Natural killer cell (primary cell): Measurements from ENCODE around the gene FXYD6. TPM values are rescaled to one million over a fixed set of nuclear protein-coding genes. Genes with fewer than 3 reads are reported as not detected.

Source experiments
- ATAC-seq, 3 donors: fragments of 150-1000 bp in 2 of 3; fragments of 200-7000 bp in 1 of 3; cut with Tn5 transposase; 1 replicate in 1 of 3; 2 replicates in 2 of 3; pipeline ENCODE4 v1.10.0; 2021; ENCODE audit warnings: mild to moderate bottlenecking in 2 of 3, moderate library complexity in 2 of 3
- DNase-seq, 2 donors: peaks; one replicate each; pipeline versions ENCODE4 v3.0.0 to v3.0.0-alpha.2; 2013 to 2021; ENCODE audit warnings: mixed read lengths in 1 of 2
- H3K27ac ChIP-seq: one replicate; pipeline ENCODE4 v1.5.1; 2013; ENCODE audit warnings: mild to moderate bottlenecking, low read length
- H3K27me3 ChIP-seq: one replicate; pipeline ENCODE4 v1.6.1; 2013; ENCODE audit warnings: low read length; ENCODE audit not compliant: control insufficient read depth, insufficient read depth
- H3K36me3 ChIP-seq: one replicate; pipeline ENCODE4 v1.6.1; 2013; ENCODE audit warnings: low read length; ENCODE audit not compliant: control insufficient read depth, insufficient read depth
- H3K4me1 ChIP-seq: one replicate; pipeline ENCODE4 v1.6.1; 2013; ENCODE audit warnings: low read length; ENCODE audit not compliant: control insufficient read depth, insufficient read depth
- H3K4me3 ChIP-seq: one replicate; pipeline ENCODE4 v1.5.1; 2013; ENCODE audit warnings: low read length
- H3K9me3 ChIP-seq: one replicate; pipeline ENCODE4 v1.6.1; 2013; ENCODE audit warnings: low read length; ENCODE audit not compliant: control insufficient read depth, insufficient read depth
- H3K27ac Mint-ChIP-seq, 2 donors: one replicate each; pipeline ENCODE4 v1.8.0; 2022; ENCODE audit warnings: mild to moderate bottlenecking in 2 of 2, mixed read lengths in 2 of 2, moderate library complexity in 1 of 2
- H3K27me3 Mint-ChIP-seq, 2 donors: one replicate each; pipeline ENCODE4 v1.8.0; 2022; ENCODE audit warnings: low read depth in 2 of 2, mixed read lengths in 2 of 2
- H3K36me3 Mint-ChIP-seq: one replicate; pipeline ENCODE4 v1.8.0; 2022; ENCODE audit warnings: mixed read lengths
- H3K4me1 Mint-ChIP-seq, 2 donors: one replicate each; pipeline ENCODE4 v1.8.0; 2022; ENCODE audit warnings: mixed read lengths in 2 of 2
- H3K4me3 Mint-ChIP-seq: one replicate; pipeline ENCODE4 v1.8.0; 2022; ENCODE audit warnings: mild to moderate bottlenecking, moderate library complexity, mixed read lengths
- H3K9me3 Mint-ChIP-seq, 2 donors: one replicate each; pipeline ENCODE4 v1.8.0; 2022; ENCODE audit warnings: mixed read lengths in 2 of 2
- CTCF ChIP-seq: fragments of 200-600 bp; IDR thresholded peaks from one replicate; pipeline ENCODE4 v1.8.0; 2022; ENCODE audit warnings: antibody characterized with exemption
- WGBS: methylation state at CpG from one replicate; pipeline ENCODE4 v1.1.7; 2013; ENCODE audit warnings: missing lambda C conversion rate; ENCODE audit not compliant: insufficient coverage; 5-methylcytosine and 5-hydroxymethylcytosine counted together
- intact Hi-C: fragments of 100-400 bp; cut with micrococcal nuclease; formaldehyde crosslinking; loops from one replicate; pipeline ENCODE4 v1.14.2; 2022
- total RNA-seq, 4 donors: library from RNA; stranded (reverse); fragments of 120-200 nt in 1 of 4; gene quantifications; one replicate each; pipeline versions ENCODE4 v1.2.3 to v1.2.4, GENCODE V29; 2013 to 2022

The FXYD6 gene
- total RNA-seq, 3 donors from 2014 or later (not counting 1 experiment from before 2014, with no cell fraction given), result 0.20 to 0.90 TPM; not detected in 1

GRCh38 chr11:117857734-117858414 is 18.6 kb downstream of the FXYD6 start:
- ATAC-seq, result no peak
- H3K36me3 ChIP-seq, result no peaks in the 10 kb centered on the region

GRCh38 chr11:117855912-117856651 is 20.4 kb downstream of the FXYD6 start:
- Histone ChIP-seq H3K4me3 (no peak overlapping the region), H3K36me3 (no peaks in the 10 kb centered on the region), H3K27ac (no peak overlapping the region), H3K4me1 (no peaks in the 10 kb centered on the region), H3K27me3 (peaks cover 11% of the 10 kb centered on the region), H3K9me3 (no peaks in the 10 kb centered on the region)
- intact Hi-C loops, result no loop called here
- Mint-ChIP-seq H3K4me3 (no peak overlapping the region), H3K36me3 (peaks cover 7% of the 10 kb centered on the region), H3K27ac (no peak overlapping the region), H3K4me1 (no peaks in the 10 kb centered on the region), H3K27me3 (peaks cover 26 to 35% of the 10 kb centered on the region in 2 donors), H3K9me3 (no peaks in the 10 kb centered on the region)
- no peak for TF ChIP-seq CTCF
- ATAC-seq, result no peak
- WGBS, result 94% methylated on average over 13 of the region's 13 CpGs
- no peak for DNase-seq

More at GRCh38 chr11:117857734-117858414, 18.6 kb downstream of the FXYD6 start:
- H3K4me1 ChIP-seq, result peaks cover 6% of the 10 kb centered on the region
- intact Hi-C loops, result no loop called here
- Mint-ChIP-seq H3K4me1 (peaks cover 5% of the 10 kb centered on the region in 2 donors), H3K36me3 (peaks cover 2% of the 10 kb centered on the region), H3K9me3 (no peaks in the 10 kb centered on the region), H3K4me3 (no peak overlapping the region), H3K27ac (no peak overlapping the region), H3K27me3 (peaks cover 8 to 24% of the 10 kb centered on the region in 2 donors)
- no peaks in the 10 kb centered on the region for H3K9me3 ChIP-seq
- 89% methylated on average over 11 of the region's 11 CpGs for WGBS
- H3K27ac ChIP-seq, result no peak overlapping the region
- DNase-seq, result no peak
- H3K4me3 ChIP-seq, result no peak overlapping the region
- no peaks in the 10 kb centered on the region for H3K27me3 ChIP-seq
- TF ChIP-seq CTCF, result no peak

GRCh38 chr11:117855186-117855845 is 21.1 kb downstream of the FXYD6 start:
- H3K4me1 Mint-ChIP-seq, result peaks cover 2 to 3% of the 10 kb centered on the region in 2 donors
- intact Hi-C loops, result no loop called here

More at GRCh38 chr11:117855186-117855845, 21.1 kb downstream of the FXYD6 start:
- no peak overlapping the region for H3K4me3 Mint-ChIP-seq
- Histone ChIP-seq H3K4me1 (peaks cover 4% of the 10 kb centered on the region), H3K27me3 (peaks cover 11% of the 10 kb centered on the region), H3K36me3 (no peaks in the 10 kb centered on the region), H3K9me3 (no peaks in the 10 kb centered on the region), H3K27ac (no peak overlapping the region), H3K4me3 (no peak overlapping the region)
- DNase-seq, result no peak
- no peak for ATAC-seq
- H3K27ac Mint-ChIP-seq, result no peak overlapping the region
- H3K9me3 Mint-ChIP-seq, result no peaks in the 10 kb centered on the region
- peaks cover 7% of the 10 kb centered on the region for H3K36me3 Mint-ChIP-seq
- H3K27me3 Mint-ChIP-seq, result peaks cover 28 to 35% of the 10 kb centered on the region in 2 donors
- no peak for TF ChIP-seq CTCF
- 80% methylated on average over 12 of the region's 12 CpGs for WGBS
